Osteoblast (primary cell): ENCODE data around the gene MTARC2. TPM values are rescaled to one million over a fixed set of nuclear protein-coding genes. Genes with fewer than 3 reads are reported as not detected.

Source experiments
- DNase-seq: peaks from one replicate; pipeline ENCODE4 v3.0.0; 2011; ENCODE audit warnings: low spot score, mixed read lengths; ENCODE audit not compliant: insufficient read length; ENCODE audit errors: missing footprints
- H2AFZ ChIP-seq: 2 replicates; pipeline ENCODE4 v1.6.0; 2011; ENCODE audit warnings: mild to moderate bottlenecking, low read length
- H3K27ac ChIP-seq: 2 replicates; pipeline ENCODE4 v1.5.1; 2011; ENCODE audit warnings: mild to moderate bottlenecking, low read depth, low read length, moderate library complexity
- H3K27me3 ChIP-seq: 2 replicates; pipeline ENCODE4 v1.6.0; 2012; ENCODE audit warnings: mild to moderate bottlenecking, control low read depth, inconsistent platforms, low read length, moderate library complexity; ENCODE audit not compliant: insufficient read depth
- H3K36me3 ChIP-seq: 2 replicates; pipeline ENCODE4 v1.5.1; 2011; ENCODE audit warnings: mild to moderate bottlenecking, low read length, control low read depth, moderate library complexity; ENCODE audit not compliant: insufficient read depth
- H3K4me1 ChIP-seq: 2 replicates; pipeline ENCODE4 v1.5.1; 2011; ENCODE audit warnings: mild to moderate bottlenecking, low read length, control low read depth, moderate library complexity; ENCODE audit not compliant: insufficient read depth
- H3K4me2 ChIP-seq: 2 replicates; pipeline ENCODE4 v1.6.0; 2011; ENCODE audit warnings: mild to moderate bottlenecking, low read length; ENCODE audit not compliant: insufficient read depth
- H3K4me3 ChIP-seq: fragments of 200-600 bp; sonication (generic); 3 replicates; pipeline ENCODE4 v1.5.1; 2012; ENCODE audit warnings: mild to moderate bottlenecking, low read length, inconsistent platforms; ENCODE audit not compliant: insufficient read depth
- H3K79me2 ChIP-seq: 2 replicates; pipeline ENCODE4 v1.6.0; 2012; ENCODE audit warnings: mild to moderate bottlenecking, low read length, control low read depth, inconsistent platforms; ENCODE audit not compliant: insufficient read depth
- H3K9me3 ChIP-seq: 2 replicates; pipeline ENCODE4 v1.5.1; 2011; ENCODE audit warnings: low read depth, low read length, control low read depth
- H4K20me1 ChIP-seq: 2 replicates; pipeline ENCODE4 v1.6.0; 2012; ENCODE audit warnings: mild to moderate bottlenecking, low read length, control low read depth; ENCODE audit not compliant: insufficient read depth
- total RNA-seq: library from RNA; depleted of rRNA; stranded (reverse); fragments of >200 nt; gene quantifications from 2 replicates; pipeline ENCODE4 v1.2.3, GENCODE V29; 2012
- TF ChIP-seq, protein P1 (sequence below): IDR thresholded peaks from 2 replicates; pipeline ENCODE4 v1.5.1; 2011; ENCODE audit warnings: mild to moderate bottlenecking, low read depth, low read length, moderate library complexity; ENCODE audit errors: extremely low read depth

Gene MTARC2
- total RNA-seq, 1 donor, result 9.4 TPM

GRCh38 chr1:220787069-220787619, 39.0 kb downstream of the MTARC2 start:
- Histone ChIP-seq H3K27me3 (no peaks in the 10 kb centered on the region), H4K20me1 (no peaks in the 10 kb centered on the region), H3K79me2 (no peaks in the 10 kb centered on the region), H3K4me2 (peak overlapping the region; percentile 85), H3K36me3 (no peaks in the 10 kb centered on the region), H3K4me1 (peaks cover 8% of the 10 kb centered on the region), H3K4me3 (peak overlapping the region; percentile 73), H3K27ac (no peak overlapping the region), H3K9me3 (no peaks in the 10 kb centered on the region), H2AFZ (peak overlapping the region; percentile 72)
- peak; percentile 62 for DNase-seq
- TF ChIP-seq, protein P1, sequence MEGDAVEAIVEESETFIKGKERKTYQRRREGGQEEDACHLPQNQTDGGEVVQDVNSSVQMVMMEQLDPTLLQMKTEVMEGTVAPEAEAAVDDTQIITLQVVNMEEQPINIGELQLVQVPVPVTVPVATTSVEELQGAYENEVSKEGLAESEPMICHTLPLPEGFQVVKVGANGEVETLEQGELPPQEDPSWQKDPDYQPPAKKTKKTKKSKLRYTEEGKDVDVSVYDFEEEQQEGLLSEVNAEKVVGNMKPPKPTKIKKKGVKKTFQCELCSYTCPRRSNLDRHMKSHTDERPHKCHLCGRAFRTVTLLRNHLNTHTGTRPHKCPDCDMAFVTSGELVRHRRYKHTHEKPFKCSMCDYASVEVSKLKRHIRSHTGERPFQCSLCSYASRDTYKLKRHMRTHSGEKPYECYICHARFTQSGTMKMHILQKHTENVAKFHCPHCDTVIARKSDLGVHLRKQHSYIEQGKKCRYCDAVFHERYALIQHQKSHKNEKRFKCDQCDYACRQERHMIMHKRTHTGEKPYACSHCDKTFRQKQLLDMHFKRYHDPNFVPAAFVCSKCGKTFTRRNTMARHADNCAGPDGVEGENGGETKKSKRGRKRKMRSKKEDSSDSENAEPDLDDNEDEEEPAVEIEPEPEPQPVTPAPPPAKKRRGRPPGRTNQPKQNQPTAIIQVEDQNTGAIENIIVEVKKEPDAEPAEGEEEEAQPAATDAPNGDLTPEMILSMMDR, result no peak

GRCh38 chr1:220788900-220789299, 40.8 kb downstream of the MTARC2 start:
- Histone ChIP-seq H3K36me3 (no peaks in the 10 kb centered on the region), H4K20me1 (no peaks in the 10 kb centered on the region), H3K4me3 (no peak overlapping the region), H3K27ac (no peak overlapping the region), H3K27me3 (no peaks in the 10 kb centered on the region), H2AFZ (no peak overlapping the region), H3K4me1 (peaks cover 8% of the 10 kb centered on the region), H3K4me2 (no peak overlapping the region), H3K9me3 (no peaks in the 10 kb centered on the region), H3K79me2 (no peaks in the 10 kb centered on the region)
- DNase-seq, result no peak
- TF ChIP-seq, protein P1, result no peak

DNA sequence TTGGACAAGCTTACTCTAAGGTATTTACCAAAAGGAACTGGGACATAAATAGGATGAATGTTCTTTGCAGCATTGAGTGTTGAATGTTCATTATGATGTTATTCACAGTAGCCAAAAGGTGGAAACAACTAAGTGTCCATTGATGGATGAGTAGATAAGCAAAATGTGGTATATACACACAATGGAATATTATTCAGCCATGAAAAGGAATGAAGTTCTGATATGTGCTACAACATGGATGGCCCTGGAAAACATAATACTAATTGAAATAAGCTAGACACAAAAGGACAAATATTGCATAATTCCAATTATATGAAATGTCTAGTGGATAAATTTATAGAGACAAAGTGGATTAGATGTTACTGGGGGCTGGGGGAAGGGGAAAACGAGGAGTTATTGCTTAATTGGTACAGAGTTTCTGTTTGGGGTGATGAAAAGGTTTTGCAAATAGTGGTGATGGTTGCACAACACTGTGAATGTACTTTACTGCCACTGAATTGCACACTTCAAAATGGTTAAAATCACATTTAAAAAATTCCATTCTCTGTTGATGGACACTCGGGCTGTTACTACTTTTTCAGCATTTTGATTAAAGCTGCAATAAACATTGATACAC, 41.5 kb downstream of the MTARC2 start:
- Histone ChIP-seq H3K9me3 (no peaks in the 10 kb centered on the region), H2AFZ (no peak overlapping the region), H3K79me2 (no peaks in the 10 kb centered on the region), H3K27ac (no peak overlapping the region), H3K4me3 (no peak overlapping the region), H3K27me3 (no peaks in the 10 kb centered on the region), H3K36me3 (no peaks in the 10 kb centered on the region), H4K20me1 (no peaks in the 10 kb centered on the region), H3K4me1 (peaks cover 8% of the 10 kb centered on the region), H3K4me2 (no peak overlapping the region)
- DNase-seq, result no peak
- TF ChIP-seq, protein P1, result no peak

GRCh38 chr1:220791285-220791684, 43.2 kb downstream of the MTARC2 start:
- Histone ChIP-seq H4K20me1 (no peaks in the 10 kb centered on the region), H3K4me2 (no peak overlapping the region), H3K27me3 (no peaks in the 10 kb centered on the region), H3K4me1 (peaks cover 8% of the 10 kb centered on the region), H3K4me3 (no peak overlapping the region), H3K36me3 (no peaks in the 10 kb centered on the region), H3K79me2 (no peaks in the 10 kb centered on the region), H3K27ac (no peak overlapping the region), H3K9me3 (no peaks in the 10 kb centered on the region), H2AFZ (no peak overlapping the region)
- TF ChIP-seq, protein P1, result no peak
- DNase-seq, result no peak
